Stimulated activated CD4-positive, alpha-beta T cell treated with anti-CD3 and anti-CD28 coated beads, Interleukin-12 subunit alpha, Interleukin-12 subunit beta, amount 100 ng/mL, for 24 hours (primary cell): ENCODE data around the gene JAK3.
A peak's percentile ranks its signal among the peaks of the same experiment; 100 is the strongest.
"Not testable (repeated sequence)": the region's sequence is repeated elsewhere in the genome, so short reads cannot be mapped to it uniquely, and the experiment has no call there.

Experiments
- DNase-seq, 2 experiments: peaks; one replicate each; pipeline ENCODE4 v3.0.0-alpha.2; 2020; ENCODE audit warnings: low read depth in 2 of 2

JAK3 gene

GRCh38 chr19:17777840-17778239 lies 69.9 kb downstream of the JAK3 start:
- not testable (repeated sequence) for DNase-seq

GRCh38 chr19:17775991-17776803 lies 71.6 kb downstream of the JAK3 start:
- no peak for DNase-seq

GRCh38 chr19:17775245-17775927 lies 72.4 kb downstream of the JAK3 start:
- peak in 1 of 2 experiments; percentile 44 for DNase-seq
